SK-N-SH (cell line): Measurements from ENCODE around the gene ERVMER34-1. TPM values are rescaled to one million over a fixed set of nuclear protein-coding genes. Genes with fewer than 3 reads are reported as not detected.

ENCODE experiments used
- CTCF ChIA-PET: fragments of 300-600, 350-600 bp; formaldehyde crosslinking; extraction: SDS; loops from one replicate; lab custom pipeline; 2021; lab: Yijun Ruan, JAX
- POLR2A ChIA-PET: fragments of 350-600 bp; sonication (Branson Sonifier 250); formaldehyde crosslinking; extraction: SDS; loops from one replicate; lab custom pipeline; 2020; ENCODE audit warnings: antibody characterized with exemption, inconsistent platforms; lab: Yijun Ruan, JAX
- DNase-seq: peaks from one replicate; pipeline ENCODE4 v3.0.0; 2012
- H2AFZ ChIP-seq: fragments of 200-600 bp; sonication (generic); 2 replicates; pipeline ENCODE4 v1.8.1; 2016; ENCODE audit warnings: antibody characterized with exemption, mild to moderate bottlenecking, low read depth
- H3F3A ChIP-seq: fragments of 200-600 bp; sonication (generic); replicated peaks from 2 replicates; pipeline ENCODE3; 2016; ENCODE audit warnings: antibody characterized with exemption, mild to moderate bottlenecking; ENCODE audit not compliant: insufficient read depth
- H3K27ac ChIP-seq, 2 experiments: fragments of 200-500 bp in 1 of 2; fragments of 200-600 bp in 1 of 2; sonication (Bioruptor generic) in 1 of 2; sonication (generic), shearing (Covaris generic) in 1 of 2; 2 replicates each; pipeline versions ENCODE4 v1.5.1 to v1.6.1; 2014 to 2016; ENCODE audit warnings: low read depth in 2 of 2, inconsistent platforms in 1 of 2, low read length in 1 of 2, mild to moderate bottlenecking in 1 of 2, mixed read lengths in 1 of 2
- H3K27me3 ChIP-seq: fragments of 200-600 bp; sonication (generic), shearing (Covaris generic); 2 replicates; pipeline ENCODE4 v1.6.1; 2016; ENCODE audit warnings: mixed run types; ENCODE audit not compliant: insufficient read depth
- H3K36me3 ChIP-seq, 2 experiments: fragments of 200-500 bp in 1 of 2; fragments of 200-600 bp in 1 of 2; sonication (Bioruptor generic) in 1 of 2; sonication (generic) in 1 of 2; replicated peaks in 1 of 2; 2 replicates each; pipeline versions ENCODE3 to v1.5.1; 2014 to 2016; ENCODE audit warnings: low read length in 1 of 2, mild to moderate bottlenecking in 1 of 2; ENCODE audit not compliant: insufficient read depth in 2 of 2, control insufficient read depth in 1 of 2
- H3K4me1 ChIP-seq, 2 experiments: fragments of 200-500 bp in 1 of 2; fragments of 200-600 bp in 1 of 2; sonication (Bioruptor generic) in 1 of 2; sonication (generic), shearing (Covaris generic) in 1 of 2; 2 replicates each; pipeline versions ENCODE4 v1.5.1 to v1.6.1; 2014 to 2016; ENCODE audit warnings: low read depth in 1 of 2, low read length in 1 of 2, mixed run types in 1 of 2; ENCODE audit not compliant: insufficient read depth in 2 of 2, control insufficient read depth in 1 of 2
- H3K4me2 ChIP-seq: fragments of 200-600 bp; sonication (generic), shearing (Covaris generic); 2 replicates; pipeline ENCODE4 v1.6.1; 2017; ENCODE audit warnings: mixed run types
- H3K4me3 ChIP-seq, 2 experiments: fragments of 200-500 bp in 1 of 2; fragments of 200-600 bp in 1 of 2; sonication (Bioruptor generic) in 1 of 2; sonication (generic), shearing (Covaris generic) in 1 of 2; 2 replicates each; pipeline versions ENCODE4 v1.5.1 to v1.8.1; 2014 to 2016; ENCODE audit warnings: low read depth in 2 of 2, inconsistent platforms in 1 of 2, low read length in 1 of 2, mild to moderate bottlenecking in 1 of 2, mixed read lengths in 1 of 2, moderate library complexity in 1 of 2
- H3K79me2 ChIP-seq: fragments of 200-600 bp; sonication (generic); 2 replicates; pipeline ENCODE4 v1.8.1; 2017; ENCODE audit warnings: mild to moderate bottlenecking; ENCODE audit not compliant: insufficient read depth
- H3K9ac ChIP-seq: fragments of 200-600 bp; sonication (generic); 2 replicates; pipeline ENCODE4 v1.6.1; 2017; ENCODE audit warnings: mixed run types
- H3K9me2 ChIP-seq: fragments of 200-600 bp; sonication (generic); 2 replicates; pipeline ENCODE4 v1.6.1; 2017; ENCODE audit warnings: mixed run types
- H3K9me3 ChIP-seq: fragments of 200-600 bp; sonication (generic); 2 replicates; pipeline ENCODE4 v1.6.1; 2017; ENCODE audit warnings: mixed run types, mild to moderate bottlenecking, moderate library complexity
- H4K20me1 ChIP-seq: fragments of 200-600 bp; sonication (generic); 2 replicates; pipeline ENCODE4 v1.6.1; 2017; ENCODE audit warnings: mild to moderate bottlenecking, mixed run types; ENCODE audit not compliant: insufficient read depth
- CHD2 ChIP-seq: fragments of 150-350 bp; IDR thresholded peaks from 2 replicates; pipeline ENCODE4 v1.6.1; 2018; ENCODE audit warnings: low read length; ENCODE audit not compliant: partially characterized antibody
- FOXJ3 ChIP-seq: sonication (generic); formaldehyde crosslinking; IDR thresholded peaks from 2 replicates; pipeline ENCODE4 v1.5.1; 2020; ENCODE audit warnings: mild to moderate bottlenecking, missing genetic modification reagents
- FOXM1 ChIP-seq: IDR thresholded peaks from 2 replicates; pipeline ENCODE4 v1.4.0; 2012; ENCODE audit warnings: low read depth, mild to moderate bottlenecking
- GABPA ChIP-seq: IDR thresholded peaks from 2 replicates; pipeline ENCODE4 v1.4.0; 2012; ENCODE audit warnings: low read depth, mild to moderate bottlenecking
- JUND ChIP-seq: IDR thresholded peaks from 2 replicates; pipeline ENCODE4 v1.4.0; 2012
- MEF2A ChIP-seq: IDR thresholded peaks from 2 replicates; pipeline ENCODE4 v1.4.0; 2012; ENCODE audit warnings: low read depth, borderline replicate concordance
- MXI1 ChIP-seq: IDR thresholded peaks from 2 replicates; pipeline ENCODE4 v1.6.1; 2012; ENCODE audit warnings: mild to moderate bottlenecking, low read depth, low read length, improper control_type of control experiment
- NRF1 ChIP-seq: IDR thresholded peaks from 2 replicates; pipeline ENCODE4 v1.6.1; 2012; ENCODE audit warnings: low read depth, mild to moderate bottlenecking, low read length
- POLR2AphosphoS5 ChIP-seq: IDR thresholded peaks from 2 replicates; pipeline ENCODE4 v1.6.1; 2012; ENCODE audit warnings: low read depth, low read length
- RAD21 ChIP-seq: IDR thresholded peaks from 2 replicates; pipeline ENCODE4 v1.6.1; 2012; ENCODE audit warnings: mild to moderate bottlenecking, low read length
- RFX5 ChIP-seq: IDR thresholded peaks from 2 replicates; pipeline ENCODE4 v1.6.1; 2012; ENCODE audit warnings: mild to moderate bottlenecking, improper control_type of control experiment, low read length
- RXRA ChIP-seq: IDR thresholded peaks from 2 replicates; pipeline ENCODE4 v1.4.0; 2012; ENCODE audit warnings: low read depth, mild to moderate bottlenecking, borderline replicate concordance
- SIN3A ChIP-seq: IDR thresholded peaks from 2 replicates; pipeline ENCODE4 v1.6.1; 2012; ENCODE audit warnings: low read depth, mild to moderate bottlenecking, low read length, moderate library complexity, borderline replicate concordance
- TAF1 ChIP-seq: IDR thresholded peaks from 2 replicates; pipeline ENCODE4 v1.6.1; 2012; ENCODE audit warnings: low read depth, mild to moderate bottlenecking, low read length, moderate library complexity, borderline replicate concordance
- TEAD4 ChIP-seq: IDR thresholded peaks from 2 replicates; pipeline ENCODE4 v1.4.0; 2012; ENCODE audit warnings: mild to moderate bottlenecking, borderline replicate concordance; ENCODE audit not compliant: insufficient read depth
- WGBS: methylation state at CpG from one replicate; pipeline ENCODE4 v1.1.6; 2017; ENCODE audit warnings: low lambda C conversion rate; 5-methylcytosine and 5-hydroxymethylcytosine counted together
- polyA plus RNA-seq, 3 experiments: library from polyadenylated mRNA; depleted of rRNA; stranded (reverse); fragments of >200 nt; gene quantifications; 2 replicates each; pipeline ENCODE4 v1.2.3, GENCODE V29; 2012
- TF ChIP-seq, protein P1 (sequence below): IDR thresholded peaks from 2 replicates; pipeline ENCODE4 v1.4.0; 2012; ENCODE audit warnings: low read depth, borderline replicate concordance
- TF ChIP-seq, protein P2 (sequence below): fragments of 150-350 bp; IDR thresholded peaks from 2 replicates; pipeline ENCODE4 v1.6.1; 2016; ENCODE audit warnings: mild to moderate bottlenecking, low read depth, low read length
- TF ChIP-seq, protein P3 (sequence below): IDR thresholded peaks from 2 replicates; pipeline ENCODE4 v1.4.0; 2012; ENCODE audit warnings: low read depth
- TF ChIP-seq, protein P4 (sequence below): IDR thresholded peaks from 2 replicates; pipeline ENCODE4; 2012
- TF ChIP-seq, protein P5 (sequence below): IDR thresholded peaks from 2 replicates; pipeline ENCODE4 v1.4.0; 2012; ENCODE audit warnings: low read depth, borderline replicate concordance
- TF ChIP-seq, protein P6 (sequence below): fragments of 150-350 bp; IDR thresholded peaks from 2 replicates; pipeline ENCODE4 v1.6.1; 2017; ENCODE audit warnings: antibody characterized with exemption, low read length, low read depth, borderline replicate concordance

The ERVMER34-1 gene
- polyA plus RNA-seq, 1 of the 3 experiments (the other 2 are of a cell fraction), result 0.05 TPM

DNA sequence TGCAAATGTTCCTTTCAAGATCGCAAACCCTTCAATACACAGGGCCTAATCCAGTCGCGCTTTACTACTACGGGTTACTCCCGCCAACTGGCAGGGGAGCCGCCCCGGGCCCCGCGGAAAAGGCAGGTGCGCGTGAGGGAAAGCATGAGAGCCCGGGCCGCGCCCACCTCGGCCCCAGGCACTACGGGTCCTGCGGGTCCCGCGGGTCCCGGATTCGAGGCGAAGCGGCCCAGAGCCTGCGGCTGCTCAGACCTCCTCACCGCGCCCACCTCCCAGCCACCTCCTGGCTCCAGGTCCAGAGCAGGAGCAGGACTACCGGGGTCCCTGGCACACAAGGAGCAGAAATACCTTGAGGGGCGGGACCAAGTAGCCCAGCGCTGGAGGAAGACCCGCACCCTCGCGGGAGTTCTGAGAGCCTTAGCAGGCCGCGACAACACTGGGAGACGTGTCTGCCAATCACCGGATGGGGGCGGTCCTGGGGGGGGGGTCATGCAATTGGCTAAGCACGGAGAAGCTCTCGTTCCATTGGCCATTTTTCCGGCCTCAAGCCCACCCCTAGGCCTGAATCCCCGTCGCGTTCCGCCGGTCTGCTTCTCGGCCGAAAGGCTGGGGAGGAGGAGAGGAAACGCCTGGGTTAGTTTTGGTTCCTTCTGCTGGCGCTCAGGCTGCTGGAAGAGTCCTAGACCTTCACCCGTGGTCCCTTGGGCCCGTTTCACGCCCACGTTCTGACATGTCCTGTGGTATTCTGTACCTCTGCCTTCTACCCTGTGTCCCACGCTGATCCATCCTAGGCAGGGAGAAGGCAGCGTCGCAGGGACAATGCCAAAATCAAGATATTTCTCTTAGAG lies 29.0 kb downstream of the ERVMER34-1 start:
- no peaks in the 10 kb centered on the region for H3K36me3 ChIP-seq
- no peaks in the 10 kb centered on the region for H3K27me3 ChIP-seq
- no peaks in the 10 kb centered on the region for H4K20me1 ChIP-seq
- H3K4me2 ChIP-seq, result peak overlapping the region; percentile 91
- peak; percentile 98 for TF ChIP-seq CHD2
- no peak for TF ChIP-seq FOXM1
- no peak for TF ChIP-seq TEAD4
- TF ChIP-seq, protein P1, sequence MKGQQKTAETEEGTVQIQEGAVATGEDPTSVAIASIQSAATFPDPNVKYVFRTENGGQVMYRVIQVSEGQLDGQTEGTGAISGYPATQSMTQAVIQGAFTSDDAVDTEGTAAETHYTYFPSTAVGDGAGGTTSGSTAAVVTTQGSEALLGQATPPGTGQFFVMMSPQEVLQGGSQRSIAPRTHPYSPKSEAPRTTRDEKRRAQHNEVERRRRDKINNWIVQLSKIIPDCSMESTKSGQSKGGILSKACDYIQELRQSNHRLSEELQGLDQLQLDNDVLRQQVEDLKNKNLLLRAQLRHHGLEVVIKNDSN, result no peak
- TF ChIP-seq, protein P2, sequence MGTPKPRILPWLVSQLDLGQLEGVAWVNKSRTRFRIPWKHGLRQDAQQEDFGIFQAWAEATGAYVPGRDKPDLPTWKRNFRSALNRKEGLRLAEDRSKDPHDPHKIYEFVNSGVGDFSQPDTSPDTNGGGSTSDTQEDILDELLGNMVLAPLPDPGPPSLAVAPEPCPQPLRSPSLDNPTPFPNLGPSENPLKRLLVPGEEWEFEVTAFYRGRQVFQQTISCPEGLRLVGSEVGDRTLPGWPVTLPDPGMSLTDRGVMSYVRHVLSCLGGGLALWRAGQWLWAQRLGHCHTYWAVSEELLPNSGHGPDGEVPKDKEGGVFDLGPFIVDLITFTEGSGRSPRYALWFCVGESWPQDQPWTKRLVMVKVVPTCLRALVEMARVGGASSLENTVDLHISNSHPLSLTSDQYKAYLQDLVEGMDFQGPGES, result peak; percentile 56
- no peak for TF ChIP-seq RXRA
- TF ChIP-seq NRF1, result no peak
- TF ChIP-seq RFX5, result peak; percentile 79
- TF ChIP-seq, protein P3, sequence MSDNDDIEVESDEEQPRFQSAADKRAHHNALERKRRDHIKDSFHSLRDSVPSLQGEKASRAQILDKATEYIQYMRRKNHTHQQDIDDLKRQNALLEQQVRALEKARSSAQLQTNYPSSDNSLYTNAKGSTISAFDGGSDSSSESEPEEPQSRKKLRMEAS, result peak; percentile 37; the same call in 1 of the 2 replicates
- peak; percentile 96 for TF ChIP-seq POLR2AphosphoS5
- TF ChIP-seq MXI1, result peak; percentile 17
- TF ChIP-seq, protein P4, sequence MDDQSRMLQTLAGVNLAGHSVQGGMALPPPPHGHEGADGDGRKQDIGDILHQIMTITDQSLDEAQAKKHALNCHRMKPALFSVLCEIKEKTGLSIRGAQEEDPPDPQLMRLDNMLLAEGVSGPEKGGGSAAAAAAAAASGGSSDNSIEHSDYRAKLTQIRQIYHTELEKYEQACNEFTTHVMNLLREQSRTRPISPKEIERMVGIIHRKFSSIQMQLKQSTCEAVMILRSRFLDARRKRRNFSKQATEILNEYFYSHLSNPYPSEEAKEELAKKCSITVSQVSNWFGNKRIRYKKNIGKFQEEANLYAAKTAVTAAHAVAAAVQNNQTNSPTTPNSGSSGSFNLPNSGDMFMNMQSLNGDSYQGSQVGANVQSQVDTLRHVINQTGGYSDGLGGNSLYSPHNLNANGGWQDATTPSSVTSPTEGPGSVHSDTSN, result peak; percentile 99
- TF ChIP-seq GABPA, result no peak
- TF ChIP-seq, protein P5, sequence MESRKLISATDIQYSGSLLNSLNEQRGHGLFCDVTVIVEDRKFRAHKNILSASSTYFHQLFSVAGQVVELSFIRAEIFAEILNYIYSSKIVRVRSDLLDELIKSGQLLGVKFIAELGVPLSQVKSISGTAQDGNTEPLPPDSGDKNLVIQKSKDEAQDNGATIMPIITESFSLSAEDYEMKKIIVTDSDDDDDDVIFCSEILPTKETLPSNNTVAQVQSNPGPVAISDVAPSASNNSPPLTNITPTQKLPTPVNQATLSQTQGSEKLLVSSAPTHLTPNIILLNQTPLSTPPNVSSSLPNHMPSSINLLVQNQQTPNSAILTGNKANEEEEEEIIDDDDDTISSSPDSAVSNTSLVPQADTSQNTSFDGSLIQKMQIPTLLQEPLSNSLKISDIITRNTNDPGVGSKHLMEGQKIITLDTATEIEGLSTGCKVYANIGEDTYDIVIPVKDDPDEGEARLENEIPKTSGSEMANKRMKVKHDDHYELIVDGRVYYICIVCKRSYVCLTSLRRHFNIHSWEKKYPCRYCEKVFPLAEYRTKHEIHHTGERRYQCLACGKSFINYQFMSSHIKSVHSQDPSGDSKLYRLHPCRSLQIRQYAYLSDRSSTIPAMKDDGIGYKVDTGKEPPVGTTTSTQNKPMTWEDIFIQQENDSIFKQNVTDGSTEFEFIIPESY, result peak; percentile 95
- TF ChIP-seq SIN3A, result 0 out of 2 replicates have a peak, but pooled peaks have one; percentile 5
- no peak for TF ChIP-seq MEF2A
- TF ChIP-seq RAD21, result 0 out of 2 replicates have a peak, but pooled peaks have one; percentile 16
- TF ChIP-seq, protein P6, sequence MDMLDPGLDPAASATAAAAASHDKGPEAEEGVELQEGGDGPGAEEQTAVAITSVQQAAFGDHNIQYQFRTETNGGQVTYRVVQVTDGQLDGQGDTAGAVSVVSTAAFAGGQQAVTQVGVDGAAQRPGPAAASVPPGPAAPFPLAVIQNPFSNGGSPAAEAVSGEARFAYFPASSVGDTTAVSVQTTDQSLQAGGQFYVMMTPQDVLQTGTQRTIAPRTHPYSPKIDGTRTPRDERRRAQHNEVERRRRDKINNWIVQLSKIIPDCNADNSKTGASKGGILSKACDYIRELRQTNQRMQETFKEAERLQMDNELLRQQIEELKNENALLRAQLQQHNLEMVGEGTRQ, result no peak
- TF ChIP-seq TAF1, result peak; percentile 58
- no peak for TF ChIP-seq JUND
- TF ChIP-seq FOXJ3 (CRISPR knock-in tag), result no peak
- TF ChIP-seq, all 33 proteins: peak for 11
- H3K9me2 ChIP-seq, result no peaks in the 10 kb centered on the region
- peak overlapping the region; percentile 78 for H3K9ac ChIP-seq
- H3K9me3 ChIP-seq, result no peaks in the 10 kb centered on the region
- ChIA-PET POLR2A (interaction anchor here (0.9 to 2.8 kb wide), 15 partner anchors 9 to 232 kb away, joined by 3 to 54 read pairs (median 4); no protein-coding TSS in a partner anchor), CTCF (interaction anchor here (0.7 to 2.8 kb wide), 7 partner anchors 134 to 1512 kb away, joined by 3 to 11 read pairs (median 4); no protein-coding TSS in a partner anchor)
- H3K4me3 ChIP-seq, result peak overlapping the region; percentile 72 to 80
- peaks cover 21% of the 10 kb centered on the region for H3F3A ChIP-seq
- 4% methylated on average over 28 of the region's 56 CpGs for WGBS
- no peaks in the 10 kb centered on the region for H3K79me2 ChIP-seq
- H3K4me1 ChIP-seq, result no peaks in the 10 kb centered on the region; a peak in 1 of 4 replicates
- H3K27ac ChIP-seq, result peak overlapping the region; percentile 42 to 96; a peak in 3 of 4 replicates
- peak; percentile 95 for DNase-seq
- H2AFZ ChIP-seq, result peak overlapping the region; percentile 98
